ENCODE measurements around the gene ARPC5. TPM values are rescaled to one million over a fixed set of nuclear protein-coding genes. Genes with fewer than 3 reads are reported as not detected.

Gene ARPC5
- total RNA-seq, 1 donor: 288 TPM

DNA sequence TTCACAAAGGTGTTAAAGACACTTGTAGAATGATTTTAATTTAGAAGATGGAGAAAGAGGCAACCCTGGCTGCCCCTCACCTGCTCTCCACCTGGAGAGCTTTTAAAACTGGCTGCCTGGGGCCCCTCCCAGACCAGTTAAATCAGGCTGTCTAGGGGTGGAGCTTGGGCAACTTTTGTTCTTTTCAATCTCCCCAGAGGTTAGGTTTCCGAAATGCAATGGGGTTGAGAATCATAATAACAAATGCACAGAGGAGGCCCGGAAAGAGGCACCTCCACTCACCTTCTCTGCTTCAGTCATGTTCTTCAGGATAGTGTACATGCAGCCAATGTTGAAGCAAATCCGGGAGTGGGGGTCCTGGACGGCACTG is 45.7 kb downstream of the ARPC5 start:
- TF ChIP-seq CTCF (IDR thresholded peaks at IDR 0.05; ENCODE audit: insufficient read depth, low read depth, low read length): no peak
- H3K4me3 ChIP-seq (ENCODE audit: low read depth, low read length): no peak overlapping the region

GRCh38 chr1:183589384-183589783 is 46.2 kb downstream of the ARPC5 start:
- TF ChIP-seq CTCF (IDR thresholded peaks at IDR 0.05; ENCODE audit: insufficient read depth, low read depth, low read length): no peak
- no peak for DNase-seq (ENCODE audit: low read depth)
- no peak overlapping the region for H3K4me3 ChIP-seq (ENCODE audit: low read depth, low read length)

More for the DNA sequence above, 45.7 kb downstream of the ARPC5 start:
- no peak for DNase-seq (ENCODE audit: low read depth)

GRCh38 chr1:183588827-183589226 is 46.8 kb downstream of the ARPC5 start:
- no peak for TF ChIP-seq CTCF (IDR thresholded peaks at IDR 0.05; ENCODE audit: insufficient read depth, low read depth, low read length)
- H3K4me3 ChIP-seq (ENCODE audit: low read depth, low read length): no peak overlapping the region
- DNase-seq (ENCODE audit: low read depth): no peak

- DNase-seq (ENCODE audit: low read depth): no peak
- no peak overlapping the region for H3K4me3 ChIP-seq (ENCODE audit: low read depth, low read length)
- no peak for TF ChIP-seq CTCF (IDR thresholded peaks at IDR 0.05; ENCODE audit: insufficient read depth, low read depth, low read length)
Observed at GRCh38 chr1:183586926-183587325, 48.7 kb downstream of the ARPC5 start.

DNA sequence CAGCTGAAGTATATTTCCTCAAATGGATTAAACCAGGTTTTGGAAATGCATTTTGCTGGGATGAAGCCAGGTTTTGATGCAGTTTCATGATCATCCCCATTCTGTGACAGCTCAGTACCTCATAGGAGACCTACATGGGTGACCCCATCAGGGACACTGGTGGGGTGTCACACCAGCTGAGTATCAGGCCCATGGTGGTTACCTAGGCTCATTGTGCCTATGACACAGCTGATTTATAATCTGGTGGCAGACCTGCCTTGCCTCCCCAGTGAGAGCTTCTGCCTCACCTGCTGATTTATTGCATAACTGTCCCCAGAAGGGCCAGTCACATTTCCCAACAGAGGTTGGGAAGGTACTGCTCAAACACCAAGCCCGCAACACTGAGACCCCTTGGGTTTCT is 49.1 kb downstream of the ARPC5 start:
- no peak overlapping the region for H3K4me3 ChIP-seq (ENCODE audit: low read depth, low read length)
- no peak for DNase-seq (ENCODE audit: low read depth)
- no peak for TF ChIP-seq CTCF (IDR thresholded peaks at IDR 0.05; ENCODE audit: insufficient read depth, low read depth, low read length)

- no peak for DNase-seq (ENCODE audit: low read depth)
- no peak overlapping the region for H3K4me3 ChIP-seq (ENCODE audit: low read depth, low read length)
- no peak for TF ChIP-seq CTCF (IDR thresholded peaks at IDR 0.05; ENCODE audit: insufficient read depth, low read depth, low read length)
Observed at GRCh38 chr1:183585038-183585437, 50.5 kb downstream of the ARPC5 start.

- no peak for DNase-seq (ENCODE audit: low read depth)
- TF ChIP-seq CTCF (IDR thresholded peaks at IDR 0.05; ENCODE audit: insufficient read depth, low read depth, low read length): no peak
- H3K4me3 ChIP-seq (ENCODE audit: low read depth, low read length): no peak overlapping the region
Observed at GRCh38 chr1:183584147-183584546, 51.4 kb downstream of the ARPC5 start.
